ENCODE data around the gene FNDC11. TPM values are rescaled to one million over a fixed set of nuclear protein-coding genes. Genes with fewer than 3 reads are reported as not detected.
A peak's percentile ranks its signal among the peaks of the same experiment; 100 is the strongest.

Gene FNDC11
- total and polyA plus RNA-seq, 2 of the 13 experiments (the other 11 are each of a cell fraction or from before 2014, with no cell fraction given): 0.07 TPM; not detected in 1

DNA sequence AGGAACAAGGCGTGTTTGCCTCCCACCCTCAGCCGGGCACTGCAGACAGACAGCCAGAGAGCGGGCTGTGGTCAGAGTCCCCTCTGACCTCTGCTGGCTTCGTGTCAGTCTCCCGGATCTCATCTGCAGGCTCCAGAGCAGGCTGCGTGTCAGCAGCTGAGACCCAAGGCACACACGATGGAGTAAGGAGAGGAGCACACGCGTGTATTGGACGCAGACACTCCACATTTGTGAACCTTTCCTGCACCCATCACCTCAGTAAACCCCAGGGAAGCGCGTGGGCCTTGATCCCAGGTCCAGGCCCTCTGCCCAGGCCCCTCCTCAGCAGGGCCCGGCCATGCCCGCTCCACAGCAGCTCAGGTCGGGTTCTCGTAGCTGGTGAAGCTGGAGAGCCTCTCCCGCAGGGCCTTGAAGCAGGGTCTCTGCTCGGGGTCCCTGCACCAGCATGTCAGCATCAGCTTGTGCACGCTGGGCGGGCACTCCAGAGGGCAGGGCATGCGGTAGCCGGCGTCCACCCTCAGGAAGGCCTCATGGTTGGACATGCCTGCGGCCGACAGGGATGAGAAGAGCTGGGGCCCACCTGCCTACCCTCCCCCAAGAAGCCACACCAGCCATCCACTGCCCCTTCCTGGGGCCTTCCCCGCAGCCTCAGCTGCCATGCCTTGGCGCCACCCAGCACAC lies 24.6 kb upstream of the FNDC11 start (continued):
- TF ChIP-seq ZNF773 (CRISPR knock-in tag; IDR thresholded peaks at IDR 0.05; ENCODE audit: borderline replicate concordance) (no peak), PAWR (CRISPR knock-in tag; IDR thresholded peaks at IDR 0.05; ENCODE audit: borderline replicate concordance) (no peak), TMF1 (CRISPR knock-in tag; IDR thresholded peaks at IDR 0.05; ENCODE audit: low read depth) (no peak), TCF7L2 (IDR thresholded peaks at IDR 0.05; ENCODE audit: low read depth, low read length) (no peak), POLR2AphosphoS5 (IDR thresholded peaks at IDR 0.05; ENCODE audit: low read depth, low read length) (no peak), ZNF446 (CRISPR knock-in tag; IDR thresholded peaks at IDR 0.05) (0 out of 2 replicates have a peak, but pooled peaks have one; percentile 38), ZNF547 (CRISPR knock-in tag; IDR thresholded peaks at IDR 0.05) (no peak), ARNT2 (CRISPR knock-in tag; IDR thresholded peaks at IDR 0.05; ENCODE audit: low read depth) (no peak), HDAC2 (CRISPR knock-in tag; IDR thresholded peaks at IDR 0.05) (no peak), GABPB1 (CRISPR knock-in tag; IDR thresholded peaks at IDR 0.05) (no peak), ZSCAN30 (CRISPR knock-in tag; IDR thresholded peaks at IDR 0.05) (no peak), ONECUT2 (CRISPR knock-in tag; IDR thresholded peaks at IDR 0.05) (no peak), THAP11 (CRISPR knock-in tag; IDR thresholded peaks at IDR 0.05) (no peak), SRY (CRISPR knock-in tag; IDR thresholded peaks at IDR 0.05) (no peak), HOXA3 (CRISPR knock-in tag; IDR thresholded peaks at IDR 0.05) (no peak), NR2C2 (CRISPR knock-in tag; IDR thresholded peaks at IDR 0.05; ENCODE audit: borderline replicate concordance) (no peak), NFYC (CRISPR knock-in tag; IDR thresholded peaks at IDR 0.05) (no peak), TEAD3 (CRISPR knock-in tag; optimal IDR thresholded peaks at IDR 0.05; ENCODE audit: borderline replicate concordance) (no peak), POLR2A (IDR thresholded peaks at IDR 0.05; ENCODE audit: insufficient read depth in 1 of 2, low read depth in 2 of 2, low read length in 2 of 2) (no peak), BORCS8-MEF2B (CRISPR knock-in tag; IDR thresholded peaks at IDR 0.05) (no peak), ZSCAN22 (CRISPR knock-in tag; IDR thresholded peaks at IDR 0.05) (no peak), KDM5A (IDR thresholded peaks at IDR 0.05; ENCODE audit: borderline replicate concordance, low read length) (no peak), ZNF430 (CRISPR knock-in tag; IDR thresholded peaks at IDR 0.05) (no peak), HOXD1 (CRISPR knock-in tag; IDR thresholded peaks at IDR 0.05) (no peak), NFE2L2 (IDR thresholded peaks at IDR 0.05; ENCODE audit: low read length) (no peak), RFX3 (CRISPR knock-in tag; IDR thresholded peaks at IDR 0.05) (no peak)
- TF ChIP-seq, protein P1, sequence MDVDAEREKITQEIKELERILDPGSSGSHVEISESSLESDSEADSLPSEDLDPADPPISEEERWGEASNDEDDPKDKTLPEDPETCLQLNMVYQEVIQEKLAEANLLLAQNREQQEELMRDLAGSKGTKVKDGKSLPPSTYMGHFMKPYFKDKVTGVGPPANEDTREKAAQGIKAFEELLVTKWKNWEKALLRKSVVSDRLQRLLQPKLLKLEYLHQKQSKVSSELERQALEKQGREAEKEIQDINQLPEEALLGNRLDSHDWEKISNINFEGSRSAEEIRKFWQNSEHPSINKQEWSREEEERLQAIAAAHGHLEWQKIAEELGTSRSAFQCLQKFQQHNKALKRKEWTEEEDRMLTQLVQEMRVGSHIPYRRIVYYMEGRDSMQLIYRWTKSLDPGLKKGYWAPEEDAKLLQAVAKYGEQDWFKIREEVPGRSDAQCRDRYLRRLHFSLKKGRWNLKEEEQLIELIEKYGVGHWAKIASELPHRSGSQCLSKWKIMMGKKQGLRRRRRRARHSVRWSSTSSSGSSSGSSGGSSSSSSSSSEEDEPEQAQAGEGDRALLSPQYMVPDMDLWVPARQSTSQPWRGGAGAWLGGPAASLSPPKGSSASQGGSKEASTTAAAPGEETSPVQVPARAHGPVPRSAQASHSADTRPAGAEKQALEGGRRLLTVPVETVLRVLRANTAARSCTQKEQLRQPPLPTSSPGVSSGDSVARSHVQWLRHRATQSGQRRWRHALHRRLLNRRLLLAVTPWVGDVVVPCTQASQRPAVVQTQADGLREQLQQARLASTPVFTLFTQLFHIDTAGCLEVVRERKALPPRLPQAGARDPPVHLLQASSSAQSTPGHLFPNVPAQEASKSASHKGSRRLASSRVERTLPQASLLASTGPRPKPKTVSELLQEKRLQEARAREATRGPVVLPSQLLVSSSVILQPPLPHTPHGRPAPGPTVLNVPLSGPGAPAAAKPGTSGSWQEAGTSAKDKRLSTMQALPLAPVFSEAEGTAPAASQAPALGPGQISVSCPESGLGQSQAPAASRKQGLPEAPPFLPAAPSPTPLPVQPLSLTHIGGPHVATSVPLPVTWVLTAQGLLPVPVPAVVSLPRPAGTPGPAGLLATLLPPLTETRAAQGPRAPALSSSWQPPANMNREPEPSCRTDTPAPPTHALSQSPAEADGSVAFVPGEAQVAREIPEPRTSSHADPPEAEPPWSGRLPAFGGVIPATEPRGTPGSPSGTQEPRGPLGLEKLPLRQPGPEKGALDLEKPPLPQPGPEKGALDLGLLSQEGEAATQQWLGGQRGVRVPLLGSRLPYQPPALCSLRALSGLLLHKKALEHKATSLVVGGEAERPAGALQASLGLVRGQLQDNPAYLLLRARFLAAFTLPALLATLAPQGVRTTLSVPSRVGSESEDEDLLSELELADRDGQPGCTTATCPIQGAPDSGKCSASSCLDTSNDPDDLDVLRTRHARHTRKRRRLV (CRISPR knock-in tag; IDR thresholded peaks at IDR 0.05): no peak
- TF ChIP-seq, protein P2, sequence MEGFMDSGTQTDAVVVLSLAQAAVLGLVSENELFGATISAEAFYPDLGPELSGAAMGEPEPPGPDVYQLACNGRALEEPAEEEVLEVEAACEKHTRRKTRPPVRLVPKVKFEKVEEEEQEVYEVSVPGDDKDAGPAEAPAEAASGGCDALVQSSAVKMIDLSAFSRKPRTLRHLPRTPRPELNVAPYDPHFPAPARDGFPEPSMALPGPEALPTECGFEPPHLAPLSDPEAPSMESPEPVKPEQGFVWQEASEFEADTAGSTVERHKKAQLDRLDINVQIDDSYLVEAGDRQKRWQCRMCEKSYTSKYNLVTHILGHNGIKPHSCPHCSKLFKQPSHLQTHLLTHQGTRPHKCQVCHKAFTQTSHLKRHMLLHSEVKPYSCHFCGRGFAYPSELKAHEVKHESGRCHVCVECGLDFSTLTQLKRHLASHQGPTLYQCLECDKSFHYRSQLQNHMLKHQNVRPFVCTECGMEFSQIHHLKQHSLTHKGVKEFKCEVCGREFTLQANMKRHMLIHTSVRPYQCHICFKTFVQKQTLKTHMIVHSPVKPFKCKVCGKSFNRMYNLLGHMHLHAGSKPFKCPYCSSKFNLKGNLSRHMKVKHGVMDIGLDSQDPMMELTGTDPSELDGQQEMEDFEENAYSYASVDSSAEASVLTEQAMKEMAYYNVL (CRISPR knock-in tag; IDR thresholded peaks at IDR 0.05; ENCODE audit: borderline replicate concordance): no peak

All from HepG2 (cell line).